Hindlimb muscle (tissue), 1 donor: ENCODE measurements around the gene KCTD5. TPM values are rescaled to one million over a fixed set of nuclear protein-coding genes. Genes with fewer than 3 reads are reported as not detected.

Source experiments
- DNase-seq: peaks from one replicate; pipeline ENCODE4 v3.0.0-alpha.2; 2013
- polyA plus RNA-seq: library from polyadenylated mRNA; unstranded; fragments of 120-200 nt; gene quantifications from one replicate; pipeline ENCODE4 v1.2.1, GENCODE V29; 2013; ENCODE audit not compliant: insufficient read length

KCTD5 gene
- polyA plus RNA-seq, 1 donor = 25.1 TPM

GRCh38 chr16:2698103-2698870, 16.0 kb downstream of the KCTD5 start:
- no peak for DNase-seq

GRCh38 chr16:2698965-2699750, 16.8 kb downstream of the KCTD5 start:
- no peak for DNase-seq

GRCh38 chr16:2699791-2700600, 17.7 kb downstream of the KCTD5 start:
- DNase-seq = no peak

- DNase-seq = no peak
Observed at GRCh38 chr16:2700786-2701185, 18.5 kb downstream of the KCTD5 start.

DNA sequence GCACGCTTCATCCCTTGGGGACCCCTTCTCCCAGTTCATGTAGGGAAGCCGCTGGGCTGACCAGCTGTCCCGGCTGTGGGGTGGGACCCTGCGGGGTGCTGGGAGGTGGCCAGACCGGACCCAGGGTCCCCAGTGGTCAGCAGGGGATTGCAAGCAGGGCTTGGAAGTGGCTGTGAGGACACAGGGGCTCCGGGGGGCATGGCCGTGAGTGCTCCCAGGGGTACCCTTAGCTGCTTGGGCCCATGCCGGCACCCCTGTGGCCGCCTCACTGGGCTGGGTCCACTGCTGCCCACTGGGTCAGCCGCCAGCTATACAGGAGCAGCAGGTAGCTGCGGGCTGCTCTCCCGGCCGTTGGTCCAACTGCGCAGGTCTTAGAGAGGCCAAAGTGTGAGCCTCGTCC, 18.9 kb downstream of the KCTD5 start:
- DNase-seq = no peak

GRCh38 chr16:2701713-2702437, 19.6 kb downstream of the KCTD5 start:
- no peak for DNase-seq

DNA sequence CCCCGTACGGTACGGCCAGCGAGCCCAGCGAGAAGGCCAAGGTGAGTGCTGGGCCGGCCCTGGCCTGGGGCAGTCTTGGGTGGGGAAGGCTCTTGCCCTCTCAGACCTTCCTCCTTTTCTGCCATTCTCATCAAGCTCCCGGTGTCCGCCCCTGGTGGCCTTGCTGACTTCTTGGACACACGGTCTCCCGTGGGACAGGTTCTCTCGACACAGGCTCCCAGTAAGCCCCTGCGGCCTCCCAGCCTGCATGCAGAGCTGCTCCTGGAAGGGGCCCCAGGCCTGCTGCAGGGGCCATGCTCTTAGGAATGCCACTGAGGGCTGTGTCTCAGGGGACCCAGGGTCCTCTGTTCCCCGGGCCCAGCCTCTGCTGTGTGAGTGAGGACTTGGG, 20.1 kb downstream of the KCTD5 start:
- DNase-seq = no peak

DNA sequence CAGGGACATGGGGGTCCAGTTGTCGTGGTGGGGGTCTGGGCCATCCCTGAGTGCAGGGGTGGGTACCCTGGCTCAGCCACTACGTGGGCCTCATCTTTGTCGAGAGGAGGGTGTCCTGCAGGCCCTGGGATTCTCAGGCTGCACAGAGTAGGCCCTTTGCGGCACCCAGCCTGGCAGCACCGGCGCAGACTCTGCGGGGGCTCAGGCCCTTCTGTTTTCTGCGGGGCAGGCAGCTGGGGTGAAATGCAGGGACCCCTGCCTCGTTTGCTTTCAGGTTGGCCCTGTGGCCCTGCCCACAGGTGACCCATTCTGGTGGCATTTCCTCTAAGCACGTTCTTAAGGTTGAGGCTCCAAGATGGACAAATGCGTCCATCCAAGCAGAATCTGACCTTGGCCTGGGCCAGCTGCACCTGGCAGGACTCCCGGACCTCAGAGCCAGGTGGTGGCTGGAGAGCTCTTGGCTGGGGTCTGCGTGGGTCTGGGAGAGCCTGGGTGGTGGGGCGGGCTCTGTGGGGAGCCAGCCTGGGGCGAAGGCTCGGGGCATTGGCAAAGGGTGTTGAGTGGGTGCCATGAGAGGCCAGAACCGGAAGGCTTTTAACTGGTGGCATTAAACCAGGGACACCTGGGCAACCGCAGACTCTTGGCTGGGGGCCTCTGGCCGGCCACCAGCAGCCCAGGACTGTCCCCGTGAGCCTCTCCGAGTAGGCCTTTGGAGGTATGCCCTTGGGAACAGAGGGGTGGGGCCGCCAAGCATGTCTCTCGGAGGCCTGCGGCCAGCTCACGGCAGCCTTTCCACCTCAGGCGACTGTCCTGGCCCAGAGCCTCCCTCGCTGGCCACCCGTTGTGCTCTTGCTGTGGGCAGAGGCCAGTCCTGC, 20.8 kb downstream of the KCTD5 start:
- no peak for DNase-seq

DNA sequence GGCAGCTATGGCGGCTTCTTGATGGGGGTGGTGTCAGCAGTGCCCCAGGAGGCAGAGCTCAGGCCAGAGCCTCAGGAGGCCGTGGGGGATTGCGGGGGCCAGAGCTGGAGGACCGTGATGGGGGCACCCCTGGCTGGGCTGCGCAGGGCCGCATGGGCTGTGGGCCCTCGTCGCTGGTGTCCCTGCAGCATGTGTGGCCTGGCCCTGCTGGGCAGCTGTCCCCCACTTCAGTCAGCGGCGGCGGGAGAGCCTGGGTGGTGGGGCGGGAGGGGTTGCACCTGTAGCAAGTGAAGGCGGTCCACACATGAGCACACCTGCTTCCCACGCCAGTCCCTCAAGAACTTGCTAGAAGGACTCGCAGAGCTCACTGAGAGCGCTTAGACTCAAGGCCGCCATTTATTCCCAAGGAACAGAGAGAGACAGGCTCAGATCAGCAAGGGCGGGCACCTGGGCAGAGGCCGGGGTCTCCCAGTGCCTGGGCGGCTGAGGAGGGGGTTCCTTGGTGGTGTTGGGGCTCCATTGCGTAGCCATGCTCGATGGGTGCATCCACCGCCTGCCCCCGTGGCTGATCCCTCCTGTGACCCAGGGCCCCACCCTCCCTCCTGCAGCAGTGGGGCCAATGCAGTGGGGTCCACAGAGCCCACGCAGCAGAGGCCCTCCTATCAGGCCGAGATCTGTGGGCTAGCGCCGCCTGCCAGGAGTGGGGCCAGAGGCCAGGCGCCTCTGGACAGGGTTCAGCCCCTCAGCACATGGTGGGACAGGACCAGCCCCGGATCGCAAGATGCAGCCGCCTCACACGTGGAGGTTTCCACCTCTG, 22.1 kb downstream of the KCTD5 start:
- DNase-seq = no peak

GRCh38 chr16:2704983-2705275, 22.6 kb downstream of the KCTD5 start:
- no peak for DNase-seq

DNA sequence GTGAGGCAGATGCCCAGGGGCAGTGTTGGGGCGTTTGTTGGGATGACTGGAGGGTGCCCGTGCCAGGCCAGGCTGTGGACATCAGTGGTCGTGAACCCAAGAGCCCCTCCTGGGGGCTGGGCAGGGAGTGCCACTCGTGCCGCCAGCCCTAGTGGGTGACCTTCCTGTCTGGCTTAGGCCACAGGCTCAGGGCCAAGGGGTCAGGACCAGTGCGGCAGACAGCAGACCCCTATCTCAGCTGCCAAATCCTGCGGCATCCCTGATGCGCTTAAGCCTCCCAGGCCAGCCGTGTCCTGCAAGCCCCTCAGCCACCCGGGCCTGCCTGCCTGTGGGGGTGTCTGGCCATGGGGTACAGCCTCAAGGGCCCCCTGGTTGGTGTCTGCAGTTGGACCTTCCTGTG, 23.0 kb downstream of the KCTD5 start:
- no peak for DNase-seq

DNA sequence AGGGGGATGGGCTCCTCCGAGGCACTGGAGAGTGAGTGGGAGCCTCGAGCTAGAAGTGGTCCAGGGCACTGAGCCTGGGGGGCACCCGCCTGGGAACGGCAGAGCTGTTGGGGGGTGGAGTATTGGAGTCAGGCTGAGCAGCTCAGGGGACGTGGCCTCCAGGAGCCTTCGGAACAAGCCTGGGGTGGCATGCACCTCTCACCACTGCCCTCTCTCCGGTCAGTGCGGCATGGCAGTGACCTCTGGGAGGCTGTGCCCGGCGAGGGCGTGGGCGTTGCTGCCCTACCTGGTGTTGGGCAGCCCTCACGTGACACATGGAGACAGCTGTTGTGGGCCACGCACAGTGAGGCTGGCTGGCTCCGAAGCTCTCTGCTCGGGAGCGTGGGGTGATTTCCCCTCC, 23.8 kb downstream of the KCTD5 start:
- DNase-seq = no peak

DNA sequence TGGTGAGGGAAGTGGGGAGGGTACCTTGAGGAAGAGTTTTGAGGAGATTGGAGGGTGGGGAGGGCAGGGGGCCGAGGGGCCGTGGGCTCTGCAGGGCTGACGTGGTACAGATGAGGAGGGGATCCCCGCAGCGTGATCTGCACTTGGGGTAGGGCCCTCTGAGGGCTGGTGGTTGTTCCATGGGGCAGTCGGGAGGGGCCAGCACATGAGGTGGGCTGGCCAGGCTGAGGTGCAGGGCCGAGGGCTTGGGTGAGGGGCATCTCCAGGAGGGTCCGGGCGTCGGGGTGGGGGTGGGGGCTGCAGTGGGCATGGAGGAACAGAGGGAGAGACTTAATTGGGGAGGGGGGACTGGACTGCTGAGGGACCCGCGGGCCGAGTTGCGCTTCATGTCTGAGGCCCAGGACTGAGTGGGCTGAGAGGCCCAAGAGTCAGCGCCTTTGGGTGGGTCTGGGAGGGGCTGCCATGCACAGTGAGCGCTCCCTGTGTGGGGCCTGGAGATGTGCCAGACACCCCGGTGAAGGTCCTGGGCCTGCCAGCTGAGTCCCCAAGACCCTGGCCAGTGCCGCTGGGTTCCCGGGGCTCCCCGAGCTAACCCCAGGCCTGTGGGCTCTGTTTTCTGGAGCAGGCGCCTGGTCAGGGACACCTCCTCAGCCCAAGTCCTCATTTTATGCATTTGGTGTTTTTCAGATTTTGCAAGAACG, 24.4 kb downstream of the KCTD5 start:
- no peak for DNase-seq

GRCh38 chr16:2707368-2708289, 25.3 kb downstream of the KCTD5 start:
- no peak for DNase-seq

DNA sequence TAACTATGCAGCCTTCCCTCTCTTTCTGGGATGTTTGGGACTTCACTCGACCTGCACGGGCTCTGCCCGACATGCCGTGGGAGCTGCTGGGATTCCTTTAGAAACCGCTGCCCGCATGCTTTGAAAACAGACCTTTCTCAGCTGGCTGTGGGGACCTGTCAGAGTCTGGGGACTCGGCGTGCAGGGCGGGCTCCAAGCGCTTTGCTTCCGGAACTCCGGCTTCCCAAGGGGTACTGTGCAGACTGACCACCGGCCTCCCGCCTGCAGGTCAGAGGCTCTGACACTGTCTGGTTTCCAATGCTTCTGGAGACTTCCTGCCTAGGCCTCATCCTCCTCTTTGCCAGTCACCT, 25.9 kb downstream of the KCTD5 start:
- no peak for DNase-seq

DNA sequence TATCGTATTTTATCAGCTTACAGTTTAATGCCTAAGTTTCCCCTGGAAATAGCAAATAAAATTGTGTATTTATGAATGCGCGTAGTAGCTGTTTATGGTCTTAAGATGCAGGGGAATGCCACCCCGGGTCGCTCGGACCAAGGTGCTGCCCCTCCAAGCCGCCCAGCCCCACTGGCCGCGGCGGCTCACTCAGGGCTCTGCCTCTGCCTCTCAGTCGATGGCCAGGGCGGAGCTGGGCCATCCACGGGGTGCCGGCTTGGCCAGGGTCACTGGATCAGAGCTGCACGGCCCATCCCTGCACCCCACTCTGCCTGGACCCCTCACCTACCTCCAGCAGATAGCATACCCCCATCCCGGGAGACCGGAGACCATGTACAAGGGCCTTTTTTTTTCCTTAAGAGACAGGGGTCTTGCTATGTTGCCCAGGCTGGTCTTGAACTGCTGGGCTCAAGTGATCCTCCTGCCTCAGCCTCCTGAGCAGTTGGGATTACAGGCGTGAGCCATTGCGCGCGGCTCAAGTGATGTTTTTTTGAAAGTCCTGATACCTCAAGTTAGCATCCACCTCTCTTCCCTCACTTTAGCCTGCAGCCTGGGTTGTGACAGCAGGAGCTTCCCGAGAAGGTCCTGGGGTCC, 26.7 kb downstream of the KCTD5 start:
- DNase-seq = no peak

DNA sequence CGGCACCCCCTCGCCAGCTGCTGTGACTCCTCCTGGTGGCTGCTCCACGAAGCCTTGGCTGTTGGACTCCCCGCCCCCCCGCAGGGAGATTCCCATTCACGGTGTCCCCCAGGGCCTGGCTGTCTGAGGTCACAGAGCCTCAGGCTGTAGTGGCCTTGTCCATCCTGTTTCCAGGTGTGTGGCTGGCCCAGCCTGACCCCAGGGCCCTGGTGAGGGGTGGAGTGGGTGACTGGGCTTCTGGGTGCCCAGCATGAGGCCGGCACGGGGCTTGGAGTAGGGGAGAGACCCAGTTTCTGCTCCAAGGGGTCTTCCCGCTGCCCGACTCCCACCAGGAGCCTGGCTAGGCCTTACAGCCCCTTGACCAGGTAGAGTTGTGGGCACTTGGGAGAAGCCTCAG, 27.3 kb downstream of the KCTD5 start:
- no peak for DNase-seq

DNA sequence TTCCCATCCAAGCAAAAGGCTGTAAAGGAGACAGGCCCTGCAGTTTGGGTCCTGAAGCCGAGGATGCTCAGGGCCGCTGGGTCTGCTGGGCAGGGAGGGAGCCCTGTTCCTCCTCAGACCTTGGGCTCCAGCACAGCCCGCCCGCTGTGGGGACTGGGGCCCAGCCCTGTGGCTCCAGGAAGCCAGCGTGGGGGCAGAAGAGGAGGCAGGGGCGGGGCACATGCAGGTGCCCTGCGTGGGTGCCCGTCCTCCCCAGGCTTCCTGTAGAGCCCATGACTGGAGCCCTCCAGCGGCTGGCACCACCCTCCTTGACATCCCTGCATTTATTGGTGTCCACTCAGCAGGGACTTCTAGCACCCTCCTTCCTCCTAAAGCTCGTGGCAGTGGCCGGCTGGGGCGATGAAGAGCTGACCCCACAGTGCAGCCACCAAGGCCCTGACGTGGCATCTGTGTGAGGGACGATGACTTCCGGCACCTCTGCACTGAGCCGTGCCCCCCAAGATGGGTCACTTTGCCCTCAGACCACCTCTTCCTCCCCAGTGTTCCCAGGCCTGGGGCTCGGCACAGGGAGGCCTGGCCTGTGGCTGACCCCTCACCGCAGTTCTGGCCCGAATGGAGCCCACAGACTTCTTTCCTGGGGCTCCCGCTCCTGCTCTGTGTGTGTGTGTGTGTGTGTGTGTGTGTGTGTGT, 27.8 kb downstream of the KCTD5 start:
- no peak for DNase-seq
